OCI-LY7 (cell line): ENCODE data around the gene PTX4. TPM values are rescaled to one million over a fixed set of nuclear protein-coding genes. Genes with fewer than 3 reads are reported as not detected.

Source experiments
- BruUV-seq: library from RNA; stranded (reverse); fragments of 400-500 nt; replicated peaks from 2 replicates; lab custom pipeline; 2021; lab: Mats Ljungman, UMichigan
- CTCF ChIA-PET: fragments of 300-600 bp; sonication (Branson Sonifier 250); formaldehyde crosslinking; loops from one replicate; lab custom pipeline; 2022; ENCODE audit warnings: antibody characterized with exemption; ENCODE audit not compliant: unreplicated experiment; lab: Charles Lee
- POLR2A ChIA-PET: fragments of 300-600 bp; sonication (Branson Sonifier 250); formaldehyde crosslinking; loops from one replicate; lab custom pipeline; 2022; ENCODE audit warnings: antibody characterized with exemption; lab: Charles Lee
- DNase-seq: peaks from one replicate; pipeline ENCODE4 v3.0.0-alpha.2; 2015; ENCODE audit warnings: low spot score
- H2AFZ ChIP-seq: fragments of 200-600 bp; sonication (generic), shearing (Covaris generic); 2 replicates; pipeline ENCODE4 v1.6.1; 2014; ENCODE audit warnings: mild to moderate bottlenecking, antibody characterized with exemption, low read length, moderate library complexity
- H3K27ac ChIP-seq: fragments of 200-600 bp; sonication (generic); 2 replicates; pipeline ENCODE4 v1.5.1; 2014; ENCODE audit warnings: mixed run types, low read depth, mild to moderate bottlenecking, moderate library complexity, low read length, inconsistent platforms; ENCODE audit not compliant: poor library complexity, severe bottlenecking
- H3K36me3 ChIP-seq: fragments of 200-600 bp; sonication (generic); 2 replicates; pipeline ENCODE4 v1.6.1; 2014; ENCODE audit warnings: mild to moderate bottlenecking, antibody characterized with exemption, low read length, moderate library complexity, mixed read lengths; ENCODE audit not compliant: insufficient read depth
- H3K4me1 ChIP-seq: fragments of 200-600 bp; sonication (generic); 2 replicates; pipeline ENCODE4 v1.5.1; 2014; ENCODE audit warnings: mild to moderate bottlenecking, low read length; ENCODE audit not compliant: insufficient read depth, poor library complexity, severe bottlenecking
- H3K4me2 ChIP-seq: fragments of 200-600 bp; sonication (generic); 2 replicates; pipeline ENCODE4 v1.6.1; 2014; ENCODE audit warnings: mild to moderate bottlenecking, low read length
- H3K4me3 ChIP-seq: fragments of 200-600 bp; sonication (generic); 2 replicates; pipeline ENCODE4 v1.5.1; 2014; ENCODE audit warnings: mild to moderate bottlenecking, low read depth, low read length; ENCODE audit not compliant: poor library complexity, severe bottlenecking
- H3K79me2 ChIP-seq: fragments of 200-600 bp; sonication (generic); 2 replicates; pipeline ENCODE4 v1.6.1; 2016; ENCODE audit warnings: low read depth, mild to moderate bottlenecking, low read length, moderate library complexity, mixed read lengths; ENCODE audit not compliant: insufficient read depth
- H3K9me2 ChIP-seq: fragments of 200-600 bp; sonication (generic); 2 replicates; pipeline ENCODE4 v1.6.1; 2016; ENCODE audit warnings: mild to moderate bottlenecking, low read length, mixed read lengths; ENCODE audit not compliant: insufficient read depth
- H3K9me3 ChIP-seq: fragments of 200-600 bp; sonication (generic); 2 replicates; pipeline ENCODE4 v1.6.1; 2014; ENCODE audit warnings: mild to moderate bottlenecking, mixed run types, low read length, mixed read lengths
- H4K20me1 ChIP-seq: fragments of 200-600 bp; sonication (generic); 2 replicates; pipeline ENCODE4 v1.6.1; 2014; ENCODE audit warnings: mild to moderate bottlenecking, antibody characterized with exemption, low read length, moderate library complexity, mixed read lengths; ENCODE audit not compliant: insufficient read depth
- CTCF ChIP-seq: fragments of 200-600 bp; sonication (generic); conservative IDR thresholded peaks from 2 replicates; pipeline ENCODE4 v1.5.1; 2014; ENCODE audit warnings: mild to moderate bottlenecking, antibody characterized with exemption, low read length, moderate library complexity, mixed read lengths
- EZH2phosphoT487 ChIP-seq: fragments of 200-600 bp; sonication (generic); IDR thresholded peaks from 2 replicates; pipeline ENCODE4 v1.6.1; 2018; ENCODE audit warnings: low read depth, borderline replicate concordance, mild to moderate bottlenecking, mixed run types, antibody characterized with exemption, low read length, moderate library complexity, mixed read lengths
- intact Hi-C: fragments of 100-400 bp; cut with micrococcal nuclease; formaldehyde crosslinking; loops from one replicate; pipeline ENCODE4 v1.10.0; 2022; ENCODE audit not compliant: unreplicated experiment
- total RNA-seq, 2 experiments: library from RNA; depleted of rRNA in 1 of 2; stranded (reverse); fragments of >200 nt in 1 of 2; shearing (Covaris generic) in 1 of 2; gene quantifications; 2 replicates each; pipeline ENCODE4 v1.2.3, GENCODE V29; 2014 to 2022

PTX4 gene
- total RNA-seq, 2 experiments from 2014 or later = not detected

- Histone ChIP-seq H2AFZ (no peak overlapping the region), H4K20me1 (no peaks in the 10 kb centered on the region), H3K79me2 (no peaks in the 10 kb centered on the region), H3K9me3 (no peaks in the 10 kb centered on the region), H3K4me3 (no peak overlapping the region), H3K9me2 (no peaks in the 10 kb centered on the region), H3K36me3 (no peaks in the 10 kb centered on the region), H3K4me2 (no peak overlapping the region), H3K27ac (no peak overlapping the region), H3K4me1 (no peaks in the 10 kb centered on the region)
- intact Hi-C loops = no loop called here
- TF ChIP-seq CTCF (no peak), EZH2phosphoT487 (no peak)
- DNase-seq = no peak
- BruUV-seq = no TSS peak
- ChIA-PET POLR2A (no interaction called here), CTCF (no interaction called here)
Observed at GRCh38 chr16:1530349-1530882, 41.7 kb upstream of the PTX4 start.

DNA sequence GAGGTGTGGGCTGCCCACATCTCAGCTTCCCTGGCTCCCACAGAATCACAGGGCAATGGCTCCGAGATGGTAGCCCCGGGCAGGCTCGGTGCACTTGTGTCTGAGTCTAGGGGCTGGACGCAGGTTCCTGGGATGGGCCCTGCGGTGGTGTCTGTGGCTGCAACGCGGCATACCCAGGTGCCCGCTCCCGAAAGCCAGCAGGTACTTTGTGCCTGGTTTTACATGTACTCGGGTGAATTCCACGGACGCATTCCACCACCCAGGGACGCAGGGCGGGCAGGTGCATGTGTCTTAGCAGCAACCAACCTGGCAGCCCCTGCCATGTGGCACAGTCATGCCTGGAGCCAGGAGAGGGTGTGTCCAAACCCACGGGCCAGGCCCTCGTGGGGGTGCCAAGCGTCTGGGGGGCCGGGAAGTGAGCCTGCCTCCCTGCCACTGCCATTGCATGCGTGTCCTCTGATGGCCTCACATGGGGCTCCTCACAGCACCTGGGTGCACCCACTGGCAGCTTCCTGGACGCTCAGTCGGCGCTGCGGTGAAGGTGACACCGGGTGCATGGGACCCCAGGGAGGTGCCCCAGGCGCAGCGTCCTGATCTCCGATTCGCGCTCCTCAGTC lies 40.3 kb upstream of the PTX4 start:
- Histone ChIP-seq H3K9me2 (no peaks in the 10 kb centered on the region), H2AFZ (no peak overlapping the region), H3K36me3 (no peaks in the 10 kb centered on the region), H3K4me1 (no peaks in the 10 kb centered on the region), H3K4me3 (no peak overlapping the region), H3K79me2 (no peaks in the 10 kb centered on the region), H4K20me1 (no peaks in the 10 kb centered on the region), H3K27ac (no peak overlapping the region), H3K4me2 (no peak overlapping the region), H3K9me3 (no peaks in the 10 kb centered on the region)
- ChIA-PET CTCF (no interaction called here), POLR2A (no interaction called here)
- no peak for TF ChIP-seq EZH2phosphoT487
- TF ChIP-seq CTCF = no peak
- intact Hi-C loops = no loop called here
- no TSS peak for BruUV-seq
- no peak for DNase-seq
